Measurements from ENCODE around the gene HCRTR1. TPM values are rescaled to one million over a fixed set of nuclear protein-coding genes. Genes with fewer than 3 reads are reported as not detected.
A peak's percentile ranks its signal among the peaks of the same experiment; 100 is the strongest.

HCRTR1 gene
- not detected for total RNA-seq

DNA sequence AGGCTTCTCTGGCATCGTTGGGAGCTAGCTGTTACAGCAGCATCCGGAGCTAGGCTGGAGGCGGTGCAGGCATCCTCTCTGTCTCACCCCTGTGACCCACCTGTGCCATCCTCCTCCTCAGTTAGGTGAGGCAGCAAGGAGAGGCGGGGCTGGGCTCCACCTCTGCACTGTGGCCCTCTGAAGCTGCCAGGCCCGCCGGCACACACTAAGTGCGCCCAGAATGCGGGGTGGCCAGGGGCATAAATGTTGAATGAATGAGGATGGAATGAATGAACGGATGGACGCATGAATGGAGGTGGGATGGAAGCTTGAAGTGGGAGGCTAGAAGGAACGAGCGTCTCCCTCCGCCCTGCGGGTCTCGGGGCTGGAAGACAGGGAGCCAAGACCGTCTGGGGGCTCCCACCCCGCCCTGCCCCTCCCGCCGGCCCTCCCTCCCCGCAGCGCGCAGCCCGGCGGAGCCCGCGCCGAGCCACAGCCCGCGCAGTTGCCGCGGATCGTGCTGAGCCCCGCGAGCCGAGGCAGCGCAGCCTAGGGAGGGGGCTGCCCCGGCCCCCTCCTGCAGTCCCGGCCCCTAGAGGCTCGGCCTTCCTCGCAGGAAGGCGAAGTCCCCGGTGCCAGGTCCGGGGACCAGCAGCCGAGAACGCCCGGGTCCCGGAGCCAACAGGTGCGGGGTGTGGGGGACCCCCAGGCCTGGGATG is at the start of gene HCRTR1:
Gene HCRTR1, plus strand, starts transcription at position 472 of the 698 bp plus-strand sequence. CDS start 1,504 bp downstream, outside the sequence.
- no peak for TF ChIP-seq POLR2A (IDR thresholded peaks at IDR 0.05)
- TF ChIP-seq, protein P1, sequence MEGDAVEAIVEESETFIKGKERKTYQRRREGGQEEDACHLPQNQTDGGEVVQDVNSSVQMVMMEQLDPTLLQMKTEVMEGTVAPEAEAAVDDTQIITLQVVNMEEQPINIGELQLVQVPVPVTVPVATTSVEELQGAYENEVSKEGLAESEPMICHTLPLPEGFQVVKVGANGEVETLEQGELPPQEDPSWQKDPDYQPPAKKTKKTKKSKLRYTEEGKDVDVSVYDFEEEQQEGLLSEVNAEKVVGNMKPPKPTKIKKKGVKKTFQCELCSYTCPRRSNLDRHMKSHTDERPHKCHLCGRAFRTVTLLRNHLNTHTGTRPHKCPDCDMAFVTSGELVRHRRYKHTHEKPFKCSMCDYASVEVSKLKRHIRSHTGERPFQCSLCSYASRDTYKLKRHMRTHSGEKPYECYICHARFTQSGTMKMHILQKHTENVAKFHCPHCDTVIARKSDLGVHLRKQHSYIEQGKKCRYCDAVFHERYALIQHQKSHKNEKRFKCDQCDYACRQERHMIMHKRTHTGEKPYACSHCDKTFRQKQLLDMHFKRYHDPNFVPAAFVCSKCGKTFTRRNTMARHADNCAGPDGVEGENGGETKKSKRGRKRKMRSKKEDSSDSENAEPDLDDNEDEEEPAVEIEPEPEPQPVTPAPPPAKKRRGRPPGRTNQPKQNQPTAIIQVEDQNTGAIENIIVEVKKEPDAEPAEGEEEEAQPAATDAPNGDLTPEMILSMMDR (IDR thresholded peaks at IDR 0.05) = no peak
- no peak for TF ChIP-seq POLR2AphosphoS5 (IDR thresholded peaks at IDR 0.05)
- no peak within 1 kb of the TSS for H3K27ac ChIP-seq
- H3K4me1 ChIP-seq = peaks cover 0 to 9% of the 10 kb centered on the region in 2 donors
- intact Hi-C loops (cut with DNase I; ENCODE audit: low total_unique reads) = no loop called here
- no peaks in the 10 kb centered on the region for H3K36me3 ChIP-seq
- H3K27me3 ChIP-seq = peaks cover 0 to 19% of the 10 kb centered on the region in 2 donors
- DNase-seq (ENCODE audit: low spot score in 2 of 2) = peak in 1 of 2 donors; percentile 7
- no peaks in the 10 kb centered on the region for H3K9me3 ChIP-seq
- H3K4me3 ChIP-seq = peak within 1 kb of the TSS; percentile 34 to 71 (median 57)

DNA sequence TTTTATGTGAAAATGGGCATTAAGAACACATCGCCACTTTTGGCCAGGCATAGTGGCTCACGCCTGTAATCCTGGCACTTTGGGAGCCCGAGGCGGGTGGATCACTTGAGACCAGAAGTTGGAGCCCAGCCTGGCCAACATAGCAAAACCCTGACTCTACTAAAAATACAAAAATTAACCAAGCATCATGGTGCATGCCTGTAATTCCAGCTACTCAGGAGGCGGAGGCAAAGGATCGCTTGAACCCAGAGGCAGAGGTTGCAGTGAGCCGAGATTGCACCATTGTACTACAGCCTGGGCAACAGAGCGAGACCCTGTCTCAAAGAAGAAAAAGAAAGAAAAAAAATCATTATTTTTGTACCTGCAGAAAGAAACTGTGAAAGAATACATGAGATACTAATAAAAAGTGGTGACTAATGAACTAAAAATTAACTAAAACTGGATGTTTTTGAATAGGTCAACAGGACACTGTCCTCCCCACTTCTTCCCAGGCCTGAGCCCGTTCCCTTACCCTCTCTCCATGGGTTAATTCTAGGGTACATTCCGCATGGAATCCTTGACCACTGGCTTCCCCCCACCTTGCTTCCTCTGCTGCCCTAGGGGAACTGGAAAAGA is 49.4 kb upstream of the HCRTR1 start:
- no peak overlapping the region for H3K27ac ChIP-seq
- DNase-seq (ENCODE audit: low spot score in 2 of 2) = peak in 1 of 2 donors; percentile 16
- intact Hi-C loops (cut with DNase I; ENCODE audit: low total_unique reads) = no loop called here
- H3K4me3 ChIP-seq = no peak overlapping the region
- TF ChIP-seq POLR2A (IDR thresholded peaks at IDR 0.05) (no peak), POLR2AphosphoS5 (IDR thresholded peaks at IDR 0.05) (no peak)
- TF ChIP-seq, protein P1 (IDR thresholded peaks at IDR 0.05) = no peak
- no peaks in the 10 kb centered on the region for H3K27me3 ChIP-seq
- no peaks in the 10 kb centered on the region for H3K9me3 ChIP-seq
- H3K4me1 ChIP-seq = peaks cover 6 to 10% of the 10 kb centered on the region in 2 donors
- no peaks in the 10 kb centered on the region for H3K36me3 ChIP-seq

GRCh38 chr1:31568895-31569595 is 48.4 kb upstream of the HCRTR1 start:
- Histone ChIP-seq H3K4me1 (peaks cover 8 to 16% of the 10 kb centered on the region in 2 donors), H3K27me3 (no peaks in the 10 kb centered on the region), H3K36me3 (no peaks in the 10 kb centered on the region), H3K9me3 (no peaks in the 10 kb centered on the region), H3K27ac (no peak overlapping the region), H3K4me3 (no peak overlapping the region)
- peak in 1 of 2 donors; percentile 16 for DNase-seq (ENCODE audit: low spot score in 2 of 2)
- TF ChIP-seq POLR2A (IDR thresholded peaks at IDR 0.05) (no peak), POLR2AphosphoS5 (IDR thresholded peaks at IDR 0.05) (no peak)
- TF ChIP-seq, protein P1 (IDR thresholded peaks at IDR 0.05) = no peak
- intact Hi-C loops (cut with DNase I; ENCODE audit: low total_unique reads) = no loop called here

DNA sequence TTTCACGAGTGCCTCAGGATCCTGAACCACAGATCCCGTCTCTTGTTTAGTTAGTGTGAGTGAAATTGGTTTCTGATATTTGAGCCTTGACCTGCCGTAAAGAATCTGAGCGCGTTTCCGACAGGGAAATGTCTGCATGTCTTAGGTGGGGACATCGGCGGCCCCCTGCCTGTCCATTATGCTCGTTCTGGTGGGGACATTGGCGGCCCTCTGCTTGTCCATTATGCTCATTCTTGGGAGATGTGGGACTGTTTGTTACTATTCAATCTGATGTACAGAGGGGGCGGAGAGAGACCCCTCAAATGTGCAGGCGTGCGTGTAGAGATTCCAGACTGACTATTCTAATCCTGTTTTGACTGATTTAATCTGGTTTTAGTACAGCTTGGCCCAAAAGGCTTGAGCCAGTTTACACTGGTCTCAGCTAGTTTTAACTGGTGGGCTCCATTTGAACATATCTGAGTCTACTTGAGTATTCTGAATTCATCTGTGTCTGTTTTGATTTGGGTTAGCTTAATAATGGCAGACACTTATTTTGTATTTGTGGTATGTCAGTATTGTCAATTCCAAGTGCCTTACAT is 47.8 kb upstream of the HCRTR1 start:
- H3K4me3 ChIP-seq = no peak overlapping the region
- no peaks in the 10 kb centered on the region for H3K36me3 ChIP-seq
- peak in 1 of 2 donors; percentile 11 for DNase-seq (ENCODE audit: low spot score in 2 of 2)
- TF ChIP-seq, protein P1 (IDR thresholded peaks at IDR 0.05) = no peak
- TF ChIP-seq POLR2A (IDR thresholded peaks at IDR 0.05) (no peak), POLR2AphosphoS5 (IDR thresholded peaks at IDR 0.05) (no peak)
- intact Hi-C loops (cut with DNase I; ENCODE audit: low total_unique reads) = no loop called here
- no peaks in the 10 kb centered on the region for H3K9me3 ChIP-seq
- no peaks in the 10 kb centered on the region for H3K27me3 ChIP-seq
- no peak overlapping the region for H3K27ac ChIP-seq
- H3K4me1 ChIP-seq = peaks cover 10 to 20% of the 10 kb centered on the region in 2 donors

Measured in breast epithelium (tissue), 4 donors.